Psoas muscle (tissue), 8 donors: Measurements from ENCODE around the gene MIB1. TPM values are rescaled to one million over a fixed set of nuclear protein-coding genes. Genes with fewer than 3 reads are reported as not detected.
A peak's percentile ranks its signal among the peaks of the same experiment; 100 is the strongest.
"Not testable (repeated sequence)": the region's sequence is repeated elsewhere in the genome, so short reads cannot be mapped to it uniquely, and the experiment has no call there.

Experiments used
- ATAC-seq, 4 donors: fragments of 200-7000 bp; cut with Tn5 transposase; one replicate each; pipeline ENCODE4 v1.9.1; 2020; ENCODE audit warnings: moderate library complexity in 3 of 4, mild to moderate bottlenecking in 2 of 4
- DNase-seq, 2 donors: peaks; one replicate each; pipeline ENCODE4 v3.0.0-alpha.2; 2020
- H3K27ac ChIP-seq: fragments of 200-600 bp; one replicate; pipeline ENCODE4 v1.8.0; 2022
- H3K27me3 ChIP-seq, 3 donors: fragments of 200-600 bp in 1 of 3; one replicate each; pipeline versions ENCODE4 v1.6.1 to v1.8.0; 2013 to 2022; ENCODE audit warnings: low read length in 2 of 3, mild to moderate bottlenecking in 2 of 3, moderate library complexity in 1 of 3; ENCODE audit not compliant: insufficient read depth in 3 of 3
- H3K36me3 ChIP-seq, 2 donors: fragments of 200-600 bp in 1 of 2; one replicate each; pipeline versions ENCODE4 v1.6.1 to v1.8.0; 2013 to 2022; ENCODE audit warnings: low read depth in 1 of 2, mild to moderate bottlenecking in 1 of 2, moderate library complexity in 1 of 2; ENCODE audit not compliant: insufficient read depth in 1 of 2
- H3K4me1 ChIP-seq: fragments of 200-600 bp; one replicate; pipeline ENCODE4 v1.8.0; 2022
- H3K4me3 ChIP-seq: fragments of 200-600 bp; one replicate; pipeline ENCODE4 v1.8.0; 2022; ENCODE audit warnings: mild to moderate bottlenecking
- H3K9me3 ChIP-seq: fragments of 200-600 bp; one replicate; pipeline ENCODE4 v1.8.0; 2022
- WGBS, 3 donors: extraction: QIAGEN DNeasy Blood & Tissue Kit; methylation state at CpG; one replicate each; pipeline versions ENCODE4 v1.1.6 to v1.1.7; 2013; 5-methylcytosine and 5-hydroxymethylcytosine counted together
- intact Hi-C, 2 donors: fragments of 100-400 bp; cut with DNase I; formaldehyde crosslinking; loops; one replicate each; pipeline versions ENCODE4 v1.11.0 to v1.14.2; 2022
- polyA plus RNA-seq, 3 donors: library from polyadenylated mRNA; stranded (reverse); fragments of 200-250 nt; gene quantifications; one replicate each; pipeline ENCODE4 v1.2.3, GENCODE V29; 2013
- total RNA-seq, 4 donors: library from RNA; stranded (reverse); fragmentation: NEBNext Ultra II Directional in 2 of 4; extraction: Animal tissue kit (Norgen Biotek cat#: 25700) in 2 of 4; gene quantifications; one replicate each; pipeline versions ENCODE4 v1.2.1 to v1.2.4, GENCODE V29; 2021 to 2023
- TF ChIP-seq, protein P1 (sequence below): fragments of 200-600 bp; IDR thresholded peaks from one replicate; pipeline ENCODE4 v1.8.0; 2022; ENCODE audit warnings: antibody characterized with exemption
- donor health status: healthy with polysubstance abuse.
- donor health status: DM: no; HTN: no; CAD: no; lungs with moderate emphysema.
- donor health status: Bipolar disorder and iron deficiency.
- donor health status: healthy.
- donor health status: DM: yes; HTN: yes; CAD: no.
- donor health status: DM: no; HTN: no; CAD: no.
- donor health status: DM: no; HTN: no; CAD: no.
- donor health status: DM: yes; HTN: yes; CAD: no.

The MIB1 gene
- total and polyA plus RNA-seq, 7 donors = 2.1 to 21.3 (median 16.1) TPM

DNA sequence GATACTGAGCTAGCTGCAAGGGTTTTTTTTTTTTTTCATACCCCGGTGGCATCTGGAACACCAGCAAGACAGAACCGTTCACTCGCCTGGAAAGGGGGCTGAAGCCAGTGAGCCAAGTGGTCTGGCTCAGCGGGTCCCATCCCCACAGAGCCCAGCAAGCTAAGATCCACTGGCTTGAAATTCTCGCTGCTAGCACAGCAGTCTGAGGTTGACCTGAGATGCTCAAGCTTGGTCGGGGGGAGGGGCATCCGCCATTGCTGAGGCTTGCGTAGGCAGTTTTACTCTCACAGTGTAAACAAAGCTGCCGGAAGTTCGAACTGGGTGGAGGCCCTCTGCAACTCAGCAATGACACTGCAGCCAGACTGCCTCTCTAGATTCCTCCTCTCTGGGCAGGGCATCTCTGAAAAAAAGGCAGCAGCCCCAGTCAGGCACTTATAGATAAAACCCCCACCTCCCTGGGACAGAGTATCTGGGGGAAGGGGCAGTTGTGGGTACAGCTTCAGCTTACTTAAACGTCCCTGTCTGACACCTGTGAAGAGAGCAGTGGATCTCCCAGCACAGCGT is 5.1 kb upstream of the MIB1 start:
- intact Hi-C loops = no loop called here
- Histone ChIP-seq H3K27me3 (no peaks in the 10 kb centered on the region), H3K27ac (no peak overlapping the region), H3K9me3 (peaks cover 5% of the 10 kb centered on the region), H3K4me3 (no peak overlapping the region), H3K4me1 (peaks cover 5% of the 10 kb centered on the region), H3K36me3 (no peaks in the 10 kb centered on the region)
- DNase-seq (no peak), ATAC-seq (no peak)
- TF ChIP-seq, protein P1, sequence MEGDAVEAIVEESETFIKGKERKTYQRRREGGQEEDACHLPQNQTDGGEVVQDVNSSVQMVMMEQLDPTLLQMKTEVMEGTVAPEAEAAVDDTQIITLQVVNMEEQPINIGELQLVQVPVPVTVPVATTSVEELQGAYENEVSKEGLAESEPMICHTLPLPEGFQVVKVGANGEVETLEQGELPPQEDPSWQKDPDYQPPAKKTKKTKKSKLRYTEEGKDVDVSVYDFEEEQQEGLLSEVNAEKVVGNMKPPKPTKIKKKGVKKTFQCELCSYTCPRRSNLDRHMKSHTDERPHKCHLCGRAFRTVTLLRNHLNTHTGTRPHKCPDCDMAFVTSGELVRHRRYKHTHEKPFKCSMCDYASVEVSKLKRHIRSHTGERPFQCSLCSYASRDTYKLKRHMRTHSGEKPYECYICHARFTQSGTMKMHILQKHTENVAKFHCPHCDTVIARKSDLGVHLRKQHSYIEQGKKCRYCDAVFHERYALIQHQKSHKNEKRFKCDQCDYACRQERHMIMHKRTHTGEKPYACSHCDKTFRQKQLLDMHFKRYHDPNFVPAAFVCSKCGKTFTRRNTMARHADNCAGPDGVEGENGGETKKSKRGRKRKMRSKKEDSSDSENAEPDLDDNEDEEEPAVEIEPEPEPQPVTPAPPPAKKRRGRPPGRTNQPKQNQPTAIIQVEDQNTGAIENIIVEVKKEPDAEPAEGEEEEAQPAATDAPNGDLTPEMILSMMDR = no peak
- 60 to 74% (median 73%) methylated on average over 12 of the region's 12 CpGs for whole genome bisulfite sequencing, 3 donors

DNA sequence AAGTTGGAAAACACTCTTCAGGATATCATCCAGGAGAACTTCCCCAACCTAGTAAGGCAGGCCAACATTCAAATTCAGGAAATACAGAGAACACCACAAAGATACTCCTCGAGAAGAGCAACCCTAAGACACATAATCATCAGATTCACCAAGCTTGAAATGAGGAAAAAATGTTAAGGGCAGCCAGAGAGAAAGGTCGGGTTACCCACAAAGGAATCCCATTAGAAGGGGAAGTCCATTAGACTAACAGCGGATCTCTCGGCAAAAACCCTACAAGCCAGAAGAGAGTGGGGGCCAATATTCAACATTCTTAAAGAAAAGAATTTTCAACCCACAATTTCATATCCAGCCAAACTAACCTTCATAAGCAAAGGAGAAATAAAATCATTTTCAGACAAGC is 3.7 kb upstream of the MIB1 start:
- intact Hi-C loops, H3K4me1 ChIP-seq, DNase-seq, H3K27ac ChIP-seq, H3K27me3 ChIP-seq, ATAC-seq, H3K9me3 ChIP-seq, H3K4me3 ChIP-seq, H3K36me3 ChIP-seq: not testable (repeated sequence)
- 93 to 96% (median 93%) methylated on average over 4 of the region's 4 CpGs for WGBS, 3 donors

DNA sequence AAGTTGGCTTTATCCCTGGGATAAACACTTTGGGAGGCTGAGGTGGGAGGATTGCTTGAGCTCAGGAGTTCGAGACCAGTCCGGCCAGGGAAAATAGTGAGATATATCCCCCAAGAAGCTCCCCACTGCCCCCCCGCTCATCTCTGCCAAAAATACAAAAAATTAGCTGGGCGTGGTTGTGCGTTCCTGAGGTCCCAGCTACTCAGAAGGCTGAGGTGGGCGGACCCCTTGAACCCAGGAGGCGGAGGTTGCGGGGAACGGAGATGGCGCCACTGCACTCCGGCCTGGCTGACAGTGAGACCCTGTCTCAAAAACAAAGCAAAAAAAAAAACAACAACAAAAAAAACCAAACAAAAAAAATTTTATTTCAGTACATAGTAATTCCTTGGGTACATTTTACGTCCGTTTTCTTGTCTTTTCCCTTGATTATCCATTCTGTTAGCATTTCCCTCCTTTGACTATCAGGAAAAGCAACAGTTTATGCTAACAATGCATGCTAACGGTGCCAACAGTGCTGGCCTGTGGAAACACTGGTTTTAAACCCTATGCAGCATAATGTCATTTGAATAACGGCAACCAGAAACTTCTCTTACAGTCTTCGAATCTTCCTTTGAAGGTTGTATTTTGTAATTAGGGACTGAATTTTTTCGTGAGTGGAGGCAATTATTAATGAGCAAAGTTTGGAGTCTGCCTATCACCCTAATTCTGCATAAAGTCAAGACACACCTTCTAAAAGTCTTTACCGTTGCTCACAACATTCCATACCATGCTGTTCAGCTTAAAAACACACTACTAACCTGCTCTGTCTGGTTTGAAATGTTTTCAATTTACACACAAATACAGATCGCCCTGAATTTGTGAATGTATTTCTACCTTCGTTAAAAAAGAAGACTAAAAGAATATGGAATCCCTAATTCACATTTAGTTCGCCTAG is 721 bp upstream of the MIB1 start:
- ATAC-seq (peak; percentile 3 to 27 (median 10)), DNase-seq (no peak)
- no peaks in the 10 kb centered on the region for H3K27me3 ChIP-seq
- H3K4me3 ChIP-seq = peak overlapping the region; percentile 99
- WGBS, 3 donors = 46 to 48% (median 47%) methylated on average over 21 of the region's 21 CpGs
- H3K4me1 ChIP-seq = peaks cover 5% of the 10 kb centered on the region
- H3K9me3 ChIP-seq = peaks cover 5% of the 10 kb centered on the region
- TF ChIP-seq, protein P1 = no peak
- no peaks in the 10 kb centered on the region for H3K36me3 ChIP-seq
- intact Hi-C loops = loop anchor here (2.0 to 5.0 kb wide), 2 partner anchors 35 to 38 kb away; partner anchors contain the start of gene ABHD3 (in 2 of the 2)
- H3K27ac ChIP-seq = peak overlapping the region; percentile 99

DNA sequence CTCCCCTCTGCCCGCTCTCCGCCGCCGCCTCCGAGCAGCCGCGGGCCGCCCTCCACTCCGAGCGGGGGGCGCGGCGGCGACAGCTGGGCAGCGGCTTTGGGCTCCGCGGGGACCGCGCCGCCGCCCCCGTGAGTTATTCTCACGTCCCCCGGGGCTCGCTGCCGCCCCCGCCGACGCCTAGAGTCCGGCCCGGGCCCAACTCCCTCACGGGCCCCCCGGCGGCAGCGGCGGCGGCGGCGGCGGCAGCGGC is 645 bp downstream of the MIB1 start:
- Histone ChIP-seq H3K36me3 (no peaks in the 10 kb centered on the region), H3K27me3 (no peaks in the 10 kb centered on the region), H3K9me3 (peaks cover 5% of the 10 kb centered on the region), H3K4me1 (peaks cover 7% of the 10 kb centered on the region), H3K27ac (peak overlapping the region; percentile 99), H3K4me3 (peak overlapping the region; percentile 99)
- TF ChIP-seq, protein P1 = peak; percentile 2
- ATAC-seq = no peak
- peak in 1 of 2 donors; percentile 77 for DNase-seq
- intact Hi-C loops = loop anchor here (2.0 to 5.0 kb wide), 2 partner anchors 36 to 39 kb away; partner anchors contain the start of gene ABHD3 (in 2 of the 2)
- 0 to 3% (median 0%) methylated on average over 6 to 41 of the region's 41 CpGs for WGBS, 3 donors
